ENCODE results near the gene EPAS1. TPM values are rescaled to one million over a fixed set of nuclear protein-coding genes. Genes with fewer than 3 reads are reported as not detected.

EPAS1 gene
- total RNA-seq, 2 experiments from 2014 or later, result 4.2 to 5.4 TPM

DNA sequence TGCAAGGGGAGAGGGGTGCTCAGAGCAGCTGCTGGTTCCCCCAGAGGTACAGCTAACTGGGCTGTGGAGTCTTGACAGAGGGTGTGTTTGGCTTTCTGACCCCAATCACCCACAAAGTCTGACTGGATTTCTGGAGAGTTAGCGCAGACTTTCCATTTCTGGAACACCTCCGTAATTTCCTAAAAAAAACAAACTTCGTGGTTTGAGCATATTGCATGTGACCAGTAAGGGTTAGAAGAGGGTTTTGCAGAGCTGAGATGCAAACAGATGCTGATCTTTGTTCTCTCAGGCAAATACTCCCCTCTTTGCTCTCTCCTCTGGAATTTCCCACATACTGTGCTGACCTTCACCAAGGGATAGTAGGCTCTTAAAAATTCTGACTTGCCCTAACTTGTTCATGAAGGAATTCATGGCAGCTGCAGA, 137.7 kb downstream of the EPAS1 start:
- Mint-ChIP-seq H3K27ac (no peak overlapping the region), H3K4me1 (ENCODE audit: low read depth) (peaks cover 58% of the 10 kb centered on the region), H3K9me3 (no peaks in the 10 kb centered on the region), H3K36me3 (ENCODE audit: low read depth) (no peaks in the 10 kb centered on the region), H3K27me3 (no peaks in the 10 kb centered on the region), H3K4me3 (no peak overlapping the region)
- peaks cover 22% of the 10 kb centered on the region for H3K4me1 ChIP-seq (ENCODE audit: insufficient read depth, low read length)
- ChIA-PET CTCF (no interaction called here), POLR2A (no interaction called here)
- H3K9me3 ChIP-seq (ENCODE audit: control insufficient read depth in 1 of 2, insufficient read depth in 1 of 2, low read length in 2 of 2), result no peaks in the 10 kb centered on the region
- intact Hi-C loops (cut with DNase I, micrococcal nuclease), result no loop called here
- no peaks in the 10 kb centered on the region for H3K27me3 ChIP-seq (ENCODE audit: control insufficient read depth in 1 of 2, insufficient read depth in 2 of 2, low read length in 2 of 2)
- H3K27ac ChIP-seq (ENCODE audit: low read depth in 1 of 2, low read length in 2 of 2), result no peak overlapping the region
- ATAC-seq (ENCODE audit: poor library complexity), result no peak
- no peaks in the 10 kb centered on the region for H3K36me3 ChIP-seq (ENCODE audit: insufficient read depth, low read length)
- TF ChIP-seq, protein P1, sequence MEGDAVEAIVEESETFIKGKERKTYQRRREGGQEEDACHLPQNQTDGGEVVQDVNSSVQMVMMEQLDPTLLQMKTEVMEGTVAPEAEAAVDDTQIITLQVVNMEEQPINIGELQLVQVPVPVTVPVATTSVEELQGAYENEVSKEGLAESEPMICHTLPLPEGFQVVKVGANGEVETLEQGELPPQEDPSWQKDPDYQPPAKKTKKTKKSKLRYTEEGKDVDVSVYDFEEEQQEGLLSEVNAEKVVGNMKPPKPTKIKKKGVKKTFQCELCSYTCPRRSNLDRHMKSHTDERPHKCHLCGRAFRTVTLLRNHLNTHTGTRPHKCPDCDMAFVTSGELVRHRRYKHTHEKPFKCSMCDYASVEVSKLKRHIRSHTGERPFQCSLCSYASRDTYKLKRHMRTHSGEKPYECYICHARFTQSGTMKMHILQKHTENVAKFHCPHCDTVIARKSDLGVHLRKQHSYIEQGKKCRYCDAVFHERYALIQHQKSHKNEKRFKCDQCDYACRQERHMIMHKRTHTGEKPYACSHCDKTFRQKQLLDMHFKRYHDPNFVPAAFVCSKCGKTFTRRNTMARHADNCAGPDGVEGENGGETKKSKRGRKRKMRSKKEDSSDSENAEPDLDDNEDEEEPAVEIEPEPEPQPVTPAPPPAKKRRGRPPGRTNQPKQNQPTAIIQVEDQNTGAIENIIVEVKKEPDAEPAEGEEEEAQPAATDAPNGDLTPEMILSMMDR (IDR thresholded peaks at IDR 0.05), result no peak
- no peak overlapping the region for H3K4me3 ChIP-seq (ENCODE audit: low read length)
- no peak for DNase-seq

DNA sequence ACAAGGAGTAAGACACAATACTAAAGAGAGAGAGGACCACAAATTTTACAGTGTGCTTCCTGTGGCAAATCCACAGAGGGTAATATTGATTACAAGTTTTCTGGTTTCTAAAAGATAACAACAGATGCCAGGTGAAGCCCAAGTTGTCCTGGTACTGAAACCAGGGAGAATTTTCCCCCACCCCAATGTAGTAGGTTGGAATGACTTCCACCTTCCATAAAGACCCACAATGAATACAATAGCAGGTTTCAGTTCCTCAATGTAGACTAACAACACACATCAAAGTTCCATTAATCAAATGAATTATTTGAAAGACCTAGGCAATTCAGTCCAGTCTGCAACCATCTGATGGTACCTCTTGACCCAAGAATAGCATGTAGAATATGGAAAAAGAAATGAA, 138.1 kb downstream of the EPAS1 start:
- DNase-seq (no peak), ATAC-seq (ENCODE audit: poor library complexity) (no peak)
- Mint-ChIP-seq H3K27ac (no peak overlapping the region), H3K27me3 (no peaks in the 10 kb centered on the region), H3K36me3 (ENCODE audit: low read depth) (no peaks in the 10 kb centered on the region), H3K4me1 (ENCODE audit: low read depth) (peaks cover 58% of the 10 kb centered on the region), H3K9me3 (no peaks in the 10 kb centered on the region), H3K4me3 (no peak overlapping the region)
- POLR2A ChIA-PET, result no interaction called here
- no peaks in the 10 kb centered on the region for H3K36me3 ChIP-seq (ENCODE audit: insufficient read depth, low read length)
- TF ChIP-seq, protein P1 (IDR thresholded peaks at IDR 0.05), result no peak
- H3K27me3 ChIP-seq (ENCODE audit: control insufficient read depth in 1 of 2, insufficient read depth in 2 of 2, low read length in 2 of 2), result no peaks in the 10 kb centered on the region
- intact Hi-C loops (cut with DNase I, micrococcal nuclease), result no loop called here
- no peak overlapping the region for H3K4me3 ChIP-seq (ENCODE audit: low read length)
- CTCF ChIA-PET, result no interaction called here
- H3K27ac ChIP-seq (ENCODE audit: low read depth in 1 of 2, low read length in 2 of 2), result no peak overlapping the region
- H3K9me3 ChIP-seq (ENCODE audit: control insufficient read depth in 1 of 2, insufficient read depth in 1 of 2, low read length in 2 of 2), result no peaks in the 10 kb centered on the region
- peaks cover 27% of the 10 kb centered on the region for H3K4me1 ChIP-seq (ENCODE audit: insufficient read depth, low read length)

DNA sequence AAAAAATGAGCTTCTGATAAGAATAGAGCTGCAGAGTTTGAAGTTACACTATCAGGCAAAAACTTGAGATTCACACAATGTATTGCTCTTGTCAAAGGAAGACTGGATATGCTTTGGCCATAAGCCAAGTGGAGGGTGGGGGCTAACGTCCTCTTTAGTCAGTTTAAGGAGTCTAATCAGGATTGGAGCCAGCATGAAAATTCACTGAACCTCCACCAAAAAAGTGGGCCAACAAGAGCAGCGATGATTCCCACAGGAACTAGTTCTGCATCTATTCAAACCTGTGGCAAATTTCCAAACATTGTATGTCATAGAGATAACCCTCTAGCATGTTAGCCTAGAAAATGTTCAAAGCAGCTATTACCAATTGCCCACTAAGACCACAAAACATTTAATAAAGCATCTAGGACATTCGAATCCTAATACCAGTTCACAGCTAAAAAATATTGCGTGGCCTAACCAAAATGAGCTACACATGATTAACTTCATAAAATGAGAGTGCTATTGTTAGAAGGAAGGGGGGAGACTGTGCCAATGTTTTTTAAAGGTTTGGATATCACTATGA, 138.7 kb downstream of the EPAS1 start:
- H3K27ac Mint-ChIP-seq, result no peak overlapping the region
- H3K27ac ChIP-seq (ENCODE audit: low read depth in 1 of 2, low read length in 2 of 2), result no peak overlapping the region
- ChIA-PET POLR2A (no interaction called here), CTCF (no interaction called here)
- intact Hi-C loops (cut with DNase I, micrococcal nuclease), result no loop called here
- no peaks in the 10 kb centered on the region for H3K36me3 ChIP-seq (ENCODE audit: insufficient read depth, low read length)
- TF ChIP-seq, protein P1 (IDR thresholded peaks at IDR 0.05), result no peak
- H3K36me3 Mint-ChIP-seq (ENCODE audit: low read depth), result no peaks in the 10 kb centered on the region
- H3K4me1 ChIP-seq (ENCODE audit: insufficient read depth, low read length), result peaks cover 31% of the 10 kb centered on the region
- no peak for DNase-seq
- H3K4me3 Mint-ChIP-seq, result no peak overlapping the region
- H3K27me3 ChIP-seq (ENCODE audit: control insufficient read depth in 1 of 2, insufficient read depth in 2 of 2, low read length in 2 of 2), result no peaks in the 10 kb centered on the region
- no peaks in the 10 kb centered on the region for H3K9me3 ChIP-seq (ENCODE audit: control insufficient read depth in 1 of 2, insufficient read depth in 1 of 2, low read length in 2 of 2)
- peaks cover 58% of the 10 kb centered on the region for H3K4me1 Mint-ChIP-seq (ENCODE audit: low read depth)
- no peak overlapping the region for H3K4me3 ChIP-seq (ENCODE audit: low read length)
- no peaks in the 10 kb centered on the region for H3K9me3 Mint-ChIP-seq
- ATAC-seq (ENCODE audit: poor library complexity), result no peak
- no peaks in the 10 kb centered on the region for H3K27me3 Mint-ChIP-seq

Other genes with a start within 250 kb of the EPAS1 start
- not detected for gene TMEM247, start 182.2 kb downstream of the EPAS1 start, total RNA-seq
- gene RHOQ, start 245.1 kb downstream of the EPAS1 start, total RNA-seq, result 10 to 100 TPM; 15.1 to 16.5 TPM
- 1 to 10 TPM; 6.0 to 7.1 TPM for gene ATP6V1E2, start 245.2 kb downstream of the EPAS1 start, total RNA-seq

Measured in CD4-positive, alpha-beta T cell (primary cell).